Astrocyte of the spinal cord (primary cell): Measurements from ENCODE around the gene GPX2.

Source experiments
- DNase-seq: peaks from one replicate; pipeline ENCODE4 v3.0.0; 2011; ENCODE audit warnings: low read depth, low spot score
- H3K4me3 ChIP-seq: 2 replicates; pipeline ENCODE4 v1.5.1; 2011; ENCODE audit warnings: low read depth, mild to moderate bottlenecking, low read length, moderate library complexity
- CTCF ChIP-seq: IDR thresholded peaks from 2 replicates; pipeline ENCODE4 v1.5.1; 2012; ENCODE audit warnings: low read depth, mild to moderate bottlenecking, low read length, inconsistent platforms
- in situ Hi-C: cut with HindIII; loops from 2 replicates; pipeline ENCODE4 v1.10.0; 2017; ENCODE audit warnings: low sequenced_read_pairs

GPX2 gene

GRCh38 chr14:64970776-64971477 is 28.4 kb upstream of the GPX2 start:
- no peak for DNase-seq
- H3K4me3 ChIP-seq: peak overlapping the region; percentile 71
- TF ChIP-seq CTCF: no peak
- in situ Hi-C loops: no loop called here

- in situ Hi-C loops: no loop called here
- H3K4me3 ChIP-seq: no peak overlapping the region
- no peak for DNase-seq
- TF ChIP-seq CTCF: no peak
Measured at GRCh38 chr14:64970041-64970440, 27.5 kb upstream of the GPX2 start.

DNA sequence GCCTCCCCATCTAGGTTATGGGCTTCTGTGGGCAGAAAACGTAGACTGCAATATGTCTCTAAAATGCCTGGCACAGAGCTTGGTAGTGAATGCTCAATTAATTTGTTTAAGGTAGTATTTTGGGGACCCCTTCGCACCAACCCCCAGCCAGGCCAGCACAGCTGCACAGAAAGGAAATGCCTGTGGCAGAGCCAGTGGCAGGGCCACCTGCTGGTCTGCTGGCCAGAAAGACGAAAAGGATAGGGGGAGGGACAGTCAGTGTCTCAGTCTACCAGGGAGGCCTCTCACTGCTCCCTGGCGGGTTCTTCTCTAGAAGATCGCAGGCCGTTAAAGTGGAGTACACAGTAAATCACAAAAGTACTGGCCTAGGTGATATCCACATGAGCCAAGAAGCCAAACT is 26.1 kb upstream of the GPX2 start:
- peak; percentile 17 for TF ChIP-seq CTCF
- H3K4me3 ChIP-seq: no peak overlapping the region
- in situ Hi-C loops: no loop called here
- DNase-seq: peak; percentile 69

DNA sequence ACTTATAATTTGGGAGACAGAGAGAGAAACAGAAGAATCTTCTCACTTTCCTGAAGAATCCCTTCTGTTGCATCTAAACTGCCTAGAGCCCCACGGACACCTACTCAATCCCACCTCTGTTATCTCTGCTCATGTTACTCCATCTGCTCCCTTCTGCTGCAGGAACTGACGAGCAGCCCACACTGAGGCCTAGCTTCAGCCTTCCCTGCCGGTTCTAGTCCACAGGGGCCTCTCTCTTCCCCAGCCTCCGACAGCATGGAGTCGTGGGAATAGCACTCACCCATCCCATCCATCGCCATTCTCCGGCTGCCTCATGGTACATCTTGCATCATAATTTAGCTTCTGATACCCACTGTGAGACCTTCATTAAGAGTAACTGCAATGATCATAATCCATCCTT is 25.6 kb upstream of the GPX2 start:
- no peak for TF ChIP-seq CTCF
- DNase-seq: no peak
- in situ Hi-C loops: no loop called here
- no peak overlapping the region for H3K4me3 ChIP-seq

DNA sequence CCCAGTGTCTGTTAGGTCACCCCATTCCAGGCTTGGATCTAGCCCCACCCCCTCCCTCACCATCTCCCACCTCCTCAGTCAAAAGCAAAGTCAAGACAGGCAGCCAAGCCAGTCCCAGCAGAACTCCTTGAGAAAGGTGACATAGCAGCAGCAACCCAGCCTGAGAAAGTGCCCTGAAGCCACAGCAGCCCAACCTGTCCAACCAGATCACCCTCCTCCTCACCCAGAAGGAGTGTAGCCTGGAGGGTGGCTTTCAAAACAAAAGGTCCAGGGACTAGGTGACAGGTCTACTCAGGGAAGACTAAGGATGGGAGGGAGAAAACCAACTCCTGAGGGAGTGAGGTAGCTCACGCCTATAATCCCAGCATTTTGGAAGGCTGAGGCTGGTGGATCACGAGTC is 24.4 kb upstream of the GPX2 start:
- in situ Hi-C loops: no loop called here
- no peak for DNase-seq
- TF ChIP-seq CTCF: no peak
- no peak overlapping the region for H3K4me3 ChIP-seq

GRCh38 chr14:64965356-64966000 is 22.9 kb upstream of the GPX2 start:
- in situ Hi-C loops: no loop called here
- no peak for TF ChIP-seq CTCF
- H3K4me3 ChIP-seq: no peak overlapping the region
- DNase-seq: no peak
